Measurements from ENCODE around the gene NOG.

DNA sequence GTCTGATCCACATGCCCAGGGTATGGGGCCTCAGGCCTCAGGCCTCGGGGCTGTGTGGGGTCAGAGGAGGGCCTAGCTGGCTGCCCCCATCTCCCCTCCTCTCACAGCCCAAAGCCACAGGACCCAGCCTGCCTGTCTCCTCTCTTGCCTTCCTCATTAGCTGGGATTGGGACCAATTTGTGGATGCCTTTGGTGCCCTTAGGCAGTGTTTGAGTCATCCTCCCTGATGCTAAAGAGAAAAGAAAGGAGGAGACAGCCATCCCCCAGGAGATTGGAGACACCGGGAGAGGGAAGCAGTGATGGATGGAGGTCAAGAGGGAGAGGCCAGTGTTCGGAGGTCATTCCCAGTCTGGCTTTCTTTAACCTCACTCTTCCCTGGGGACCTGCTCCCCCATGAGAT lies 23.3 kb upstream of the NOG start:
- TF ChIP-seq, protein P1, sequence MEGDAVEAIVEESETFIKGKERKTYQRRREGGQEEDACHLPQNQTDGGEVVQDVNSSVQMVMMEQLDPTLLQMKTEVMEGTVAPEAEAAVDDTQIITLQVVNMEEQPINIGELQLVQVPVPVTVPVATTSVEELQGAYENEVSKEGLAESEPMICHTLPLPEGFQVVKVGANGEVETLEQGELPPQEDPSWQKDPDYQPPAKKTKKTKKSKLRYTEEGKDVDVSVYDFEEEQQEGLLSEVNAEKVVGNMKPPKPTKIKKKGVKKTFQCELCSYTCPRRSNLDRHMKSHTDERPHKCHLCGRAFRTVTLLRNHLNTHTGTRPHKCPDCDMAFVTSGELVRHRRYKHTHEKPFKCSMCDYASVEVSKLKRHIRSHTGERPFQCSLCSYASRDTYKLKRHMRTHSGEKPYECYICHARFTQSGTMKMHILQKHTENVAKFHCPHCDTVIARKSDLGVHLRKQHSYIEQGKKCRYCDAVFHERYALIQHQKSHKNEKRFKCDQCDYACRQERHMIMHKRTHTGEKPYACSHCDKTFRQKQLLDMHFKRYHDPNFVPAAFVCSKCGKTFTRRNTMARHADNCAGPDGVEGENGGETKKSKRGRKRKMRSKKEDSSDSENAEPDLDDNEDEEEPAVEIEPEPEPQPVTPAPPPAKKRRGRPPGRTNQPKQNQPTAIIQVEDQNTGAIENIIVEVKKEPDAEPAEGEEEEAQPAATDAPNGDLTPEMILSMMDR (IDR thresholded peaks at IDR 0.05), result no peak
- no peak for TF ChIP-seq POLR2AphosphoS5 (IDR thresholded peaks at IDR 0.05; ENCODE audit: low read depth, low read length)

All from Panc1 (cell line).